Fibroblast of lung (primary cell): Measurements from ENCODE around the gene DHFR.

Experiments used
- CTCF ChIP-seq, 2 donors: IDR thresholded peaks in 1 of 2; conservative IDR thresholded peaks in 1 of 2; 1 replicate in 1 of 2; 2 replicates in 1 of 2; pipeline ENCODE4 v1.5.1; 2011 to 2012; ENCODE audit warnings: low read length in 2 of 2, control low read depth in 1 of 2, inconsistent platforms in 1 of 2, low read depth in 1 of 2, mild to moderate bottlenecking in 1 of 2
- EZH2 ChIP-seq: IDR thresholded peaks from 2 replicates; pipeline ENCODE4 v1.5.1; 2012; ENCODE audit warnings: low read length, control low read depth, mild to moderate bottlenecking; ENCODE audit errors: missing control alignments

GRCh38 chr5:80696450-80696849, 41.7 kb upstream of the DHFR start:
- TF ChIP-seq EZH2 (no peak), CTCF (conservative IDR thresholded peaks at IDR 0.05 in 1 of 2, IDR thresholded peaks at IDR 0.05 in 1 of 2; ENCODE audit: low read depth in 1 of 2, low read length in 2 of 2) (no peak)
